ENCODE data around the gene ACSL6.

- TF ChIP-seq CTCF (IDR thresholded peaks at IDR 0.05) (no peak), POLR2A (IDR thresholded peaks at IDR 0.05) (no peak), EP300 (IDR thresholded peaks at IDR 0.05) (no peak)
Observed at GRCh38 chr5:132037353-132037752, 25.9 kb upstream of the ACSL6 start.
